ENCODE measurements around the gene HOXA11. TPM values are rescaled to one million over a fixed set of nuclear protein-coding genes. Genes with fewer than 3 reads are reported as not detected.

The HOXA11 gene
- total RNA-seq, 1 donor from 2014 or later = not detected

DNA sequence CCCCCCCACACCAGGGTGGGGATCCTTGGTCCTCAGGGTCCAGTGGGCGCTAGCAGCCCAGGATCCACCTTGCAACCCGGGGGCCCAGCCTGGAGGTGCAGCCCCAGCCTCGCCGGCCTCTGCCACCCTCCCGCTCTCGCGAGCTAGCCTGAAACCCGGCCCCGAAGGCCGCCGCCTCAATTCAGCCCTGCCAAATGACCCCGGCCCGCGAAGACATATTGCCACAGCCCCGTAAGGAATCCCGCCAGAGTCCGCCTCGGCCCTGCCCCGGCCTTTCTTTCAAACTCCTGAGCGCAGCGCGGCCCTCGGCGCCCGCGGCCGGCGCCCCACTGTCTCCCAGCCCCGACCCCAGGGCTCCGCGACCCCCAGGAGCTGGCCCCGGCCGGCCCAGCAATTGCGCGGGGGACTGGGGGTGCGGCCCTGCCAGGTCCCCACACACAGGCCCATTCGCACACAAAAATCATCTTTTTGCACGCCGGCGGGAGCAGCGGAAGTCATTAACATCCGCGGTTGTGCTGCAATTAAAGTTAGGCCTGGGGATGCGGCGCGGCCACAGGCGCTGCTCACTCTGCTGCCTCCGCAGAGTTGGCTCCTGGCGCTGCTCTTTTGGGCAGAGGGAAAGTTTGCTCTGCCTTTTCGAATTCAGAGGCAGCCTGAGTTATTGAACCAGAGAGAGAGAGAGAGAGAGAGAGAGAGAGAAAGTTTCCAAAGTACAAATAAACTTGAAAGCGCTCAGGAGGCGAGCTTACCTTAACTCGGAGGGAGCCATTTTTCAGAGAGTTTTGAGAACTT is 45.5 kb downstream of the HOXA11 start:
- H3K36me3 Mint-ChIP-seq (ENCODE audit: low read depth) = peaks cover 1% of the 10 kb centered on the region
- DNase-seq (ENCODE audit: low spot score) = no peak
- H3K27me3 Mint-ChIP-seq (ENCODE audit: low read depth) = peaks cover 88% of the 10 kb centered on the region
- H3K9me3 Mint-ChIP-seq (ENCODE audit: low read depth) = no peaks in the 10 kb centered on the region
- TF ChIP-seq, protein P1, sequence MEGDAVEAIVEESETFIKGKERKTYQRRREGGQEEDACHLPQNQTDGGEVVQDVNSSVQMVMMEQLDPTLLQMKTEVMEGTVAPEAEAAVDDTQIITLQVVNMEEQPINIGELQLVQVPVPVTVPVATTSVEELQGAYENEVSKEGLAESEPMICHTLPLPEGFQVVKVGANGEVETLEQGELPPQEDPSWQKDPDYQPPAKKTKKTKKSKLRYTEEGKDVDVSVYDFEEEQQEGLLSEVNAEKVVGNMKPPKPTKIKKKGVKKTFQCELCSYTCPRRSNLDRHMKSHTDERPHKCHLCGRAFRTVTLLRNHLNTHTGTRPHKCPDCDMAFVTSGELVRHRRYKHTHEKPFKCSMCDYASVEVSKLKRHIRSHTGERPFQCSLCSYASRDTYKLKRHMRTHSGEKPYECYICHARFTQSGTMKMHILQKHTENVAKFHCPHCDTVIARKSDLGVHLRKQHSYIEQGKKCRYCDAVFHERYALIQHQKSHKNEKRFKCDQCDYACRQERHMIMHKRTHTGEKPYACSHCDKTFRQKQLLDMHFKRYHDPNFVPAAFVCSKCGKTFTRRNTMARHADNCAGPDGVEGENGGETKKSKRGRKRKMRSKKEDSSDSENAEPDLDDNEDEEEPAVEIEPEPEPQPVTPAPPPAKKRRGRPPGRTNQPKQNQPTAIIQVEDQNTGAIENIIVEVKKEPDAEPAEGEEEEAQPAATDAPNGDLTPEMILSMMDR (IDR thresholded peaks at IDR 0.05) = no peak
- H3K27ac Mint-ChIP-seq (ENCODE audit: unreplicated experiment) = no peak overlapping the region
- H3K4me1 Mint-ChIP-seq (ENCODE audit: low read depth) = peaks cover 10% of the 10 kb centered on the region
- H3K4me3 Mint-ChIP-seq (ENCODE audit: unreplicated experiment) = no peak overlapping the region

DNA sequence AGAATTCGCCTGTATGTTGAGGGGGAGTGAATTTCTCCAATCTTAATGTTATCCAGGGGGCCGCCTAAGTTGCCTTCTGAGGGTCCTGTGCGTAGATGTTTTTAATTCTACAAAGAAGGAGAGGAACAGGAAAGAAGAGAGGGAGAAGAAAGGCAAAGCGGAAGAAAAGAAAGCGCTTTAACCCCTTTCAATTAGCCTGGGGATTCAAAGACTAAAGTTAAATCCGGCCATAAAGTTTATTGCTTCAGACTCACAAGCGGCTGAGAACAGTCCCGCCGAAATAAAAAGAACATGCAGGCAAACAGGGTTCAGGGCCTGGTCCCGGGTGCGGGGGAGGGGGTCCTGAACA is 46.1 kb downstream of the HOXA11 start:
- TF ChIP-seq, protein P1 (IDR thresholded peaks at IDR 0.05) = no peak
- H3K4me3 Mint-ChIP-seq (ENCODE audit: unreplicated experiment) = no peak overlapping the region
- no peak overlapping the region for H3K27ac Mint-ChIP-seq (ENCODE audit: unreplicated experiment)
- H3K9me3 Mint-ChIP-seq (ENCODE audit: low read depth) = no peaks in the 10 kb centered on the region
- peaks cover 1% of the 10 kb centered on the region for H3K36me3 Mint-ChIP-seq (ENCODE audit: low read depth)
- no peak for DNase-seq (ENCODE audit: low spot score)
- peaks cover 10% of the 10 kb centered on the region for H3K4me1 Mint-ChIP-seq (ENCODE audit: low read depth)
- peaks cover 88% of the 10 kb centered on the region for H3K27me3 Mint-ChIP-seq (ENCODE audit: low read depth)

DNA sequence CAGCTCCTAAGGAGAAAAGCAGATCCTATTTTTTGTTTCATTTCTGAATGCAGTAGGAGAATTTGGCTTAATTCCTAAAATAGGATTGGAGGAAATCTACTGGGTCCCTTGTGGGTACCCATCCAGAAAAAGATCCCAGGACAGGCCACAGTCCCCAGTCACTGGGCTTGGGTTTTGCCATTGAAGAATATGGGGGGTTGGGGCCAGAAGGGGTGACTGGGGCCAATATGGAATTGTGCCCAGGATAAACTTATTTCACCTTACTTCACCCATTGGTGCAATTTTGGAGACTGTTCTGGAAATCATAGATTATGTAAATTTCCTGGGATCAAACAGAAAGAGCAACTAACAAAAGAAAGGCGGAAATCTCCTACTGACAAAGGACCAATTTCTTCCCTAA is 46.6 kb downstream of the HOXA11 start:
- DNase-seq (ENCODE audit: low spot score) = no peak
- Mint-ChIP-seq H3K9me3 (ENCODE audit: low read depth) (no peaks in the 10 kb centered on the region), H3K4me1 (ENCODE audit: low read depth) (peaks cover 8% of the 10 kb centered on the region), H3K4me3 (ENCODE audit: unreplicated experiment) (no peak overlapping the region), H3K27ac (ENCODE audit: unreplicated experiment) (no peak overlapping the region), H3K27me3 (ENCODE audit: low read depth) (peaks cover 89% of the 10 kb centered on the region), H3K36me3 (ENCODE audit: low read depth) (peaks cover 1% of the 10 kb centered on the region)
- TF ChIP-seq, protein P1 (IDR thresholded peaks at IDR 0.05) = no peak

DNA sequence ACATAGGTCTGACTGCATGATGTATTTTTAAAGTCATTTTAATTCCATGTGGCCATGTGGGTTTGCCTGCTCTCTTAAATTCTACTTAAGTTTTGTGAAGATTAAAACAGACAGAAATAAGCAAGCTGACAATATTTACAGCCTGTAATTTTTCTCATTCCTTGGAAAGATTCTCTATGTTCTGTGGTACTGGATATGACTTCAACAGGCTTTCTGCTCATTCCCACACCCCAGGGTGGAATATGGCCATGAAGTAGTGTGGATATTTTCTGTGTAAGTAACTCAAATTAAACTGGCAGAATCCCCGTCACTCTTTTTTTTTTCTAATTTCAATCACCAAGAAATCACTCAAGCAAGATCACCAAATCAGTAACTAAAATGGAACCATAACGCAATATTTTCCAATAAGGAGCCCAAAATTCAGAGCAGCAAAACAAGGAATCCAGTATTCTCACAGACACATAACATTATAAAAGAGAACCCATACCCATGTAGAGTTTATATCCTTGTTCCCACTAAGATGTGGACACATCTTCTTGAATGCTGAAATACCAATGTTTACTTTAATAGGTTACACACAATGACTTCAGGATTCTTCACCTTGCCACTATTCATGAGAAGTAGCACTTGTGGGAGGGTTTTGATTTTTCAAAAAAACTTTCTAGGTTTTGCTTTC is 47.3 kb downstream of the HOXA11 start:
- Mint-ChIP-seq H3K36me3 (ENCODE audit: low read depth) (peaks cover 1% of the 10 kb centered on the region), H3K4me1 (ENCODE audit: low read depth) (peaks cover 5% of the 10 kb centered on the region), H3K9me3 (ENCODE audit: low read depth) (no peaks in the 10 kb centered on the region), H3K4me3 (ENCODE audit: unreplicated experiment) (no peak overlapping the region), H3K27ac (ENCODE audit: unreplicated experiment) (no peak overlapping the region), H3K27me3 (ENCODE audit: low read depth) (peaks cover 92% of the 10 kb centered on the region)
- TF ChIP-seq, protein P1 (IDR thresholded peaks at IDR 0.05) = no peak
- DNase-seq (ENCODE audit: low spot score) = no peak

DNA sequence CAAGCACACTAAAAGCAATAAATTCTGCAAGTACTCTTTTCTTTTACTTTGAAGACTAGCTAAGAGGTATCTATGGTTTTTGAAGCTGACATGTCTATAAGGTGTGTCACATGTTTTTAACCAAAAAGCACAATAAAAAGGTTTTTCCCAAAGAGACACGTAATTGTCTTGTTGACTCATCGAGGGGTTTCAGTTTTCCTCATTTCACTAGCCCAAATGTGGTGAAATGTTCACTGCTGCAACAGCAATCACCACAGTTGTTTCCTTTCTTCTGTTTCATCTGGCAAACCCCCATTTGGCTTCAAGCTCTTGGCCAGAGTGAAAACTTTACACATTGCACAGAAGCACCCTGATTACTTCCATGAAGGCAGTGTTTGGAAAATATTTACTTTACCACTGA is 50.6 kb downstream of the HOXA11 start:
- no peak overlapping the region for H3K4me3 Mint-ChIP-seq (ENCODE audit: unreplicated experiment)
- H3K4me1 Mint-ChIP-seq (ENCODE audit: low read depth) = no peaks in the 10 kb centered on the region
- no peak for DNase-seq (ENCODE audit: low spot score)
- H3K9me3 Mint-ChIP-seq (ENCODE audit: low read depth) = no peaks in the 10 kb centered on the region
- H3K36me3 Mint-ChIP-seq (ENCODE audit: low read depth) = no peaks in the 10 kb centered on the region
- no peak overlapping the region for H3K27ac Mint-ChIP-seq (ENCODE audit: unreplicated experiment)
- TF ChIP-seq, protein P1 (IDR thresholded peaks at IDR 0.05) = no peak
- H3K27me3 Mint-ChIP-seq (ENCODE audit: low read depth) = peaks cover 82% of the 10 kb centered on the region

All from chondrocyte (in vitro differentiated cells).